Anterior cingulate cortex (tissue), 58 donors: ENCODE data around the gene HOXB2.
"Not testable (repeated sequence)": the region's sequence is repeated elsewhere in the genome, so short reads cannot be mapped to it uniquely, and the experiment has no call there.

Experiments used
- DNase-seq, 58 donors: peaks; one replicate each; lab custom pipeline; 2025; lab: John Stamatoyannopoulos, UW

The HOXB2 gene

GRCh38 chr17:48526608-48527546 lies 18.0 kb downstream of the HOXB2 start:
- DNase-seq: no peak

GRCh38 chr17:48523010-48523409 lies 21.9 kb downstream of the HOXB2 start:
- no peak for DNase-seq

GRCh38 chr17:48522031-48522653 lies 22.8 kb downstream of the HOXB2 start:
- DNase-seq: no peak

GRCh38 chr17:48520631-48521079 lies 24.3 kb downstream of the HOXB2 start:
- no peak for DNase-seq

- no peak for DNase-seq
Measured at GRCh38 chr17:48519427-48519826, 25.5 kb downstream of the HOXB2 start.

- no peak for DNase-seq
Measured at GRCh38 chr17:48517478-48517877, 27.4 kb downstream of the HOXB2 start.

GRCh38 chr17:48515925-48516900 lies 28.7 kb downstream of the HOXB2 start:
- no peak for DNase-seq

GRCh38 chr17:48514477-48514876 lies 30.4 kb downstream of the HOXB2 start:
- DNase-seq: no peak

GRCh38 chr17:48513666-48514455 lies 31.0 kb downstream of the HOXB2 start:
- no peak for DNase-seq

- DNase-seq: no peak
Measured at GRCh38 chr17:48513097-48513496, 31.8 kb downstream of the HOXB2 start.

GRCh38 chr17:48510761-48511604 lies 33.9 kb downstream of the HOXB2 start:
- DNase-seq: no peak

GRCh38 chr17:48510381-48510760 lies 34.5 kb downstream of the HOXB2 start:
- DNase-seq: no peak

GRCh38 chr17:48509708-48510107 lies 35.2 kb downstream of the HOXB2 start:
- DNase-seq: not testable (repeated sequence)

GRCh38 chr17:48506246-48506645 lies 38.7 kb downstream of the HOXB2 start:
- DNase-seq: no peak

- DNase-seq: no peak
Measured at GRCh38 chr17:48505788-48506187, 39.1 kb downstream of the HOXB2 start.

GRCh38 chr17:48504953-48505352 lies 40.0 kb downstream of the HOXB2 start:
- DNase-seq: no peak

GRCh38 chr17:48503747-48504146 lies 41.2 kb downstream of the HOXB2 start:
- no peak for DNase-seq

GRCh38 chr17:48502901-48503300 lies 42.0 kb downstream of the HOXB2 start:
- DNase-seq: no peak

- no peak for DNase-seq
Measured at GRCh38 chr17:48502312-48502711, 42.6 kb downstream of the HOXB2 start.
